CD4-positive, alpha-beta T cell (primary cell): ENCODE data around the gene GRID1. TPM values are rescaled to one million over a fixed set of nuclear protein-coding genes. Genes with fewer than 3 reads are reported as not detected.

ENCODE experiments used
- ATAC-seq: fragments of 200-7000 bp; cut with Tn5 transposase; one replicate; pipeline ENCODE4 v1.10.0; 2022; ENCODE audit warnings: mild to moderate bottlenecking; ENCODE audit not compliant: poor library complexity
- CTCF ChIA-PET: fragments of 350-600 bp; sonication (Branson Sonifier 250); formaldehyde crosslinking; loops from one replicate; lab custom pipeline; 2021; ENCODE audit warnings: antibody characterized with exemption, inconsistent platforms; lab: Charles Lee
- POLR2A ChIA-PET: fragments of 350-600 bp; sonication (Branson Sonifier 250); formaldehyde crosslinking; loops from one replicate; lab custom pipeline; 2021; ENCODE audit warnings: antibody characterized with exemption, inconsistent platforms; lab: Charles Lee
- DNase-seq, 14 experiments: peaks; one replicate each; pipeline ENCODE4 v3.0.0-alpha.2; 2013 to 2020; ENCODE audit warnings: mixed read lengths in 2 of 14
- H3K27ac ChIP-seq, 2 donors: one replicate each; pipeline versions ENCODE4 v1.5.1 to v1.7.0; 2013; ENCODE audit warnings: low read length in 2 of 2, low read depth in 1 of 2, mild to moderate bottlenecking in 1 of 2
- H3K27me3 ChIP-seq, 2 experiments: 1 replicate in 1 of 2; 2 replicates in 1 of 2; pipeline versions ENCODE4 v1.6.1 to v1.7.0; 2013; ENCODE audit warnings: low read length in 2 of 2, control low read depth in 1 of 2, mild to moderate bottlenecking in 1 of 2, moderate library complexity in 1 of 2; ENCODE audit not compliant: insufficient read depth in 2 of 2, control insufficient read depth in 1 of 2
- H3K36me3 ChIP-seq: one replicate; pipeline ENCODE4 v1.6.1; 2013; ENCODE audit warnings: low read length, control low read depth; ENCODE audit not compliant: insufficient read depth
- H3K4me1 ChIP-seq: one replicate; pipeline ENCODE4 v1.6.1; 2013; ENCODE audit warnings: low read length, control low read depth; ENCODE audit not compliant: insufficient read depth
- H3K4me3 ChIP-seq: one replicate; pipeline ENCODE4 v1.5.1; 2013; ENCODE audit warnings: mild to moderate bottlenecking, low read length, moderate library complexity
- H3K9me3 ChIP-seq, 2 experiments: 1 replicate in 1 of 2; 2 replicates in 1 of 2; pipeline versions ENCODE4 v1.6.1 to v1.7.0; 2013; ENCODE audit warnings: low read length in 2 of 2, mild to moderate bottlenecking in 2 of 2, control low read depth in 1 of 2, moderate library complexity in 1 of 2; ENCODE audit not compliant: control insufficient read depth in 1 of 2, insufficient read depth in 1 of 2
- H3K27ac Mint-ChIP-seq: one replicate; pipeline ENCODE4 v1.8.0; 2020; ENCODE audit warnings: mixed read lengths
- H3K27me3 Mint-ChIP-seq: one replicate; pipeline ENCODE4 v1.8.0; 2021; ENCODE audit warnings: mixed read lengths
- H3K36me3 Mint-ChIP-seq: one replicate; pipeline ENCODE4 v1.8.0; 2021; ENCODE audit warnings: low read depth, mixed read lengths
- H3K4me1 Mint-ChIP-seq: one replicate; pipeline ENCODE4 v1.8.0; 2021; ENCODE audit warnings: low read depth, mixed read lengths
- H3K4me3 Mint-ChIP-seq: one replicate; pipeline ENCODE4 v1.8.0; 2020; ENCODE audit warnings: mild to moderate bottlenecking, mixed read lengths
- H3K9me3 Mint-ChIP-seq: one replicate; pipeline ENCODE4 v1.8.0; 2020; ENCODE audit warnings: mixed read lengths
- intact Hi-C, 2 experiments: fragments of 100-400 bp; cut with DNase I in 1 of 2; cut with micrococcal nuclease in 1 of 2; formaldehyde crosslinking; loops; one replicate each; pipeline versions ENCODE4 v1.15.1 to v1.9.0; 2023 to 2025; cut with DNase I, micrococcal nuclease
- total RNA-seq, 174 experiments: library from RNA in 2 of 174; stranded (reverse) in 2 of 174; gene quantifications; one replicate each; pipeline ENCODE4 v1.2.3 and lab custom pipeline; 2021 to 2026
- TF ChIP-seq, protein P1 (sequence below): fragments of 200-600 bp; IDR thresholded peaks from one replicate; pipeline ENCODE4 v1.8.0; 2022; ENCODE audit warnings: antibody characterized with exemption, mild to moderate bottlenecking

GRID1 gene
- total RNA-seq, 2 experiments from 2014 or later = not detected

GRCh38 chr10:86331861-86332260 is 34.7 kb downstream of the GRID1 start:
- intact Hi-C loops = no loop called here
- ChIA-PET CTCF (no interaction called here), POLR2A (no interaction called here)
- Mint-ChIP-seq H3K27me3 (peaks cover 9% of the 10 kb centered on the region), H3K36me3 (no peaks in the 10 kb centered on the region), H3K9me3 (no peaks in the 10 kb centered on the region), H3K4me1 (no peaks in the 10 kb centered on the region), H3K4me3 (no peak overlapping the region), H3K27ac (no peak overlapping the region)
- Histone ChIP-seq H3K27ac (no peak overlapping the region), H3K4me1 (no peaks in the 10 kb centered on the region), H3K9me3 (peaks cover 0 to 4% of the 10 kb centered on the region in 2 experiments), H3K27me3 (no peaks in the 10 kb centered on the region), H3K4me3 (no peak overlapping the region), H3K36me3 (no peaks in the 10 kb centered on the region)
- DNase-seq (no peak), ATAC-seq (no peak)
- TF ChIP-seq, protein P1, sequence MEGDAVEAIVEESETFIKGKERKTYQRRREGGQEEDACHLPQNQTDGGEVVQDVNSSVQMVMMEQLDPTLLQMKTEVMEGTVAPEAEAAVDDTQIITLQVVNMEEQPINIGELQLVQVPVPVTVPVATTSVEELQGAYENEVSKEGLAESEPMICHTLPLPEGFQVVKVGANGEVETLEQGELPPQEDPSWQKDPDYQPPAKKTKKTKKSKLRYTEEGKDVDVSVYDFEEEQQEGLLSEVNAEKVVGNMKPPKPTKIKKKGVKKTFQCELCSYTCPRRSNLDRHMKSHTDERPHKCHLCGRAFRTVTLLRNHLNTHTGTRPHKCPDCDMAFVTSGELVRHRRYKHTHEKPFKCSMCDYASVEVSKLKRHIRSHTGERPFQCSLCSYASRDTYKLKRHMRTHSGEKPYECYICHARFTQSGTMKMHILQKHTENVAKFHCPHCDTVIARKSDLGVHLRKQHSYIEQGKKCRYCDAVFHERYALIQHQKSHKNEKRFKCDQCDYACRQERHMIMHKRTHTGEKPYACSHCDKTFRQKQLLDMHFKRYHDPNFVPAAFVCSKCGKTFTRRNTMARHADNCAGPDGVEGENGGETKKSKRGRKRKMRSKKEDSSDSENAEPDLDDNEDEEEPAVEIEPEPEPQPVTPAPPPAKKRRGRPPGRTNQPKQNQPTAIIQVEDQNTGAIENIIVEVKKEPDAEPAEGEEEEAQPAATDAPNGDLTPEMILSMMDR = no peak

- Histone ChIP-seq H3K9me3 (peaks cover 0 to 4% of the 10 kb centered on the region in 2 experiments), H3K27me3 (no peaks in the 10 kb centered on the region), H3K36me3 (no peaks in the 10 kb centered on the region), H3K4me3 (no peak overlapping the region), H3K4me1 (no peaks in the 10 kb centered on the region), H3K27ac (no peak overlapping the region)
- Mint-ChIP-seq H3K27me3 (peaks cover 9% of the 10 kb centered on the region), H3K4me3 (no peak overlapping the region), H3K4me1 (no peaks in the 10 kb centered on the region), H3K36me3 (no peaks in the 10 kb centered on the region), H3K27ac (no peak overlapping the region), H3K9me3 (no peaks in the 10 kb centered on the region)
- ChIA-PET POLR2A (no interaction called here), CTCF (no interaction called here)
- TF ChIP-seq, protein P1 = no peak
- intact Hi-C loops = no loop called here
- ATAC-seq (no peak), DNase-seq (no peak)
These were observed 35.5 kb downstream of the GRID1 start for GRCh38 chr10:86330778-86331763.

GRCh38 chr10:86329896-86330680 is 36.5 kb downstream of the GRID1 start:
- H3K4me1 ChIP-seq = no peaks in the 10 kb centered on the region
- ChIA-PET POLR2A (no interaction called here), CTCF (no interaction called here)
- no peaks in the 10 kb centered on the region for H3K9me3 Mint-ChIP-seq
- H3K4me1 Mint-ChIP-seq = no peaks in the 10 kb centered on the region
- H3K4me3 Mint-ChIP-seq = no peak overlapping the region
- peaks cover 12% of the 10 kb centered on the region for H3K27me3 Mint-ChIP-seq
- H3K36me3 ChIP-seq = no peaks in the 10 kb centered on the region
- H3K27me3 ChIP-seq = no peaks in the 10 kb centered on the region
- peaks cover 0 to 4% of the 10 kb centered on the region in 2 experiments for H3K9me3 ChIP-seq
- ATAC-seq = no peak
- H3K27ac ChIP-seq = no peak overlapping the region
- no peaks in the 10 kb centered on the region for H3K36me3 Mint-ChIP-seq
- no peak overlapping the region for H3K4me3 ChIP-seq
- intact Hi-C loops = no loop called here
- DNase-seq = no peak
- TF ChIP-seq, protein P1 = no peak
- no peak overlapping the region for H3K27ac Mint-ChIP-seq
